Measurements from ENCODE around the gene C12orf60. TPM values are rescaled to one million over a fixed set of nuclear protein-coding genes. Genes with fewer than 3 reads are reported as not detected.
A peak's percentile ranks its signal among the peaks of the same experiment; 100 is the strongest.
"Not testable (repeated sequence)": the region's sequence is repeated elsewhere in the genome, so short reads cannot be mapped to it uniquely, and the experiment has no call there.

The C12orf60 gene
- polyA plus RNA-seq (2011; rRNA removed) (0.71 and 1.3 TPM in 2 replicates), polyA minus RNA-seq (2011; rRNA and poly(A)+ RNA removed) (0.62 TPM in 1 of 2 replicates, not detected in the other)

- DNase-seq (ENCODE audit: low read depth) = peak; percentile 99
- POLR2A ChIA-PET = interaction anchor here (0.5 to 1.8 kb wide), 7 partner anchors 11 to 192 kb away, joined by 3 to 10 read pairs (median 3); a partner anchor contains a TSS
- Histone ChIP-seq H3K36me3 (ENCODE audit: control insufficient read depth, insufficient read depth, low read length) (peaks cover 4% of the 10 kb centered on the region; the same call in 1 of the 2 replicates), H3K27me3 (ENCODE audit: control insufficient read depth, insufficient read depth, low read length) (no peaks in the 10 kb centered on the region), H3K4me3 (ENCODE audit: low read depth, low read length) (peak within 1 kb of the TSS; percentile 100)
- CTCF ChIA-PET = interaction anchor here (0.9 to 2.6 kb wide), 5 partner anchors 8 to 33 kb away, joined by 3 to 15 read pairs (median 4); a partner anchor contains a TSS
- no peak for TF ChIP-seq CTCF (IDR thresholded peaks at IDR 0.05; ENCODE audit: insufficient read depth, low read depth, low read length)
These were observed at the start of gene C12orf60, which contains the start of gene WBP11 for GRCh38 chr12:14803011-14803829. Gene C12orf60, plus strand, starts transcription at chr12:14803670. Its CDS starts 19,266 bp downstream, at chr12:14822936. Gene WBP11, minus strand, starts transcription at chr12:14803478. Its CDS starts 2,095 bp downstream, at chr12:14801383.

DNA sequence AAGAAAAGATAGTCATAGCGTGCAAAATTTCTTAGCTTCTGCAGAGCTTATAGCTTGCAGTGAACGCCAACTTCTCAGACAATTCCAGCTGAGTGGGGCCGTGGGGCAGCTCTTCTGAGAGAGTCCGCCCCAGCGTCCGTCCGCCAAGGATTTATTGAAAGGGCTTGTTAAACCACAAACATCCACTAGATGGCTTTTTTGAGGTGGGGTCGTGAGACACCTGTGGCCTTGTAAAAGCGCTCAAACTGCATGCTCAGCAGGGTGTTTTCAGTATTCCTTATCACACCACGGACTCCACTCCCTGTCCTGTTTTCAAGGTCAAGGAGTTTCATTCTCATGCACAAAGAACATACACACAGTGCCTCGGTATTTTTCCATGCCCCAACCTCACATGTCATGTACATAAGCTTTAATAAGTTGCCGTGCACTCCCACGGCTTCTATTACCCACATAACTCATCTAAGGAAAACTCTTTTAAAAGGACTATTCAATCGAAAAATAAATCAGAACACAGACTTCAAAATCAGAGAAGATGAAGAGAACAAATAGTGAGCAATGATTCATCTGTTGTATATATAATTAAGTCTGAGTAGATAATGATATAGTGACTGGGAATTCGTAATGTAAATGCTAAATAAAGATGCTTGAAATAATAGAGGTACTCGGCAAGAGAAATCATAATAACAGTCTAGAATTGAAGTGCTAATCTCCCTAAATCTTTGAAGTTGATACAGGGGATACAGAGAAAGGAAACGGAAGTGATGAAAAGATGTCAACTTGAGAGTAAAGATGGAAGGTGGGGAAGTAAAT lies 46.9 kb upstream of the C12orf60 start:
- DNase-seq (ENCODE audit: low read depth) = no peak
- Histone ChIP-seq H3K4me3 (ENCODE audit: low read depth, low read length) (no peak overlapping the region), H3K27me3 (ENCODE audit: control insufficient read depth, insufficient read depth, low read length) (no peaks in the 10 kb centered on the region), H3K36me3 (ENCODE audit: control insufficient read depth, insufficient read depth, low read length) (no peaks in the 10 kb centered on the region)
- peak; percentile 25; the same call in 1 of the 2 replicates for TF ChIP-seq CTCF (IDR thresholded peaks at IDR 0.05; ENCODE audit: insufficient read depth, low read depth, low read length)
- ChIA-PET CTCF (interaction anchor here (0.6 to 0.9 kb wide), 3 partner anchors 13 to 1146 kb away, joined by 3 to 7 read pairs (median 3); no protein-coding TSS in a partner anchor), POLR2A (interaction anchor here (1.0 kb wide), 1 partner anchor 14 kb away, joined by 3 read pairs; a partner anchor contains a TSS)

GRCh38 chr12:14759711-14760280 lies 43.7 kb upstream of the C12orf60 start:
- CTCF ChIA-PET; H3K4me3 ChIP-seq (ENCODE audit: low read depth, low read length); POLR2A ChIA-PET; DNase-seq (ENCODE audit: low read depth); H3K27me3 ChIP-seq (ENCODE audit: control insufficient read depth, insufficient read depth, low read length); H3K36me3 ChIP-seq (ENCODE audit: control insufficient read depth, insufficient read depth, low read length): not testable (repeated sequence)

DNA sequence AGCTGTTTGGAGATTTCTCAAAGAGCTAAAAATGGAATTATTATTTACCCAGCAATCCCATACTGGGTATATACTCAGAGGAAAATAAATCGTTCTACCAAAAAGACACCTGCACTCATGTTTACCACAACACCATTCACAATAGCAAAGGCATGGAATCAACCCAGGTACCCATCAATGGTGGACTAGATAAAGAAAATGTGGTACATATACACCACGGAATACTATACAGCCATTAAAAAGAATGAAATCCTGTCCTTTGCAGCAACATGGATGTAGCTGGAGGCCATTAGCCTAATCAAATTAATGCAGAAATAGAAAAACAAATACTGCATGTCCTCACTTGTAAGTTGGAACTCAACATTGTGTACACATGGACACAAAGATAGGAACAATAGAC lies 38.1 kb upstream of the C12orf60 start:
- no peaks in the 10 kb centered on the region for H3K27me3 ChIP-seq (ENCODE audit: control insufficient read depth, insufficient read depth, low read length)
- CTCF ChIA-PET = no interaction called here
- no peaks in the 10 kb centered on the region; the same call in 1 of the 2 replicates for H3K36me3 ChIP-seq (ENCODE audit: control insufficient read depth, insufficient read depth, low read length)
- no peak for TF ChIP-seq CTCF (IDR thresholded peaks at IDR 0.05; ENCODE audit: insufficient read depth, low read depth, low read length)
- POLR2A ChIA-PET = no interaction called here
- H3K4me3 ChIP-seq (ENCODE audit: low read depth, low read length) = no peak overlapping the region
- DNase-seq (ENCODE audit: low read depth) = no peak

DNA sequence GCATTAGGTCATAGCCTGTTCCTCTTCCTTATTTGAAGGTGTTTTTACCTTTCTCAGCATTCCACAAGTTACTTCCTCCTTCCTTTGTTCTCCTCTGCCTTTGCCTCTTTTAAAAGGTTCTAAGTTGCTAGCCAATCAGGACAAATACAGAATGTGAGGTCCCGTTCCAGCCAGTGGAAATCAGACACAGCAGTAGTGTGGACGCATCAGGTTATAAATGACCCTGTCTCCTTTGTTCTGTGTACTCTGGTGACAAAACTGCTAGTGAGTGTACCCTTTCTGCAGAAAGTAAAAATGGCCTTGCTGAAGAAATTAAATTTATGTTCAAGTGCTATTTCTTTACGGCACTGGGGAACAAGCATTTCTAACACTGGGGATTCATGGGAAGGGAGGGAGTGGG lies 37.5 kb upstream of the C12orf60 start:
- POLR2A ChIA-PET; H3K27me3 ChIP-seq (ENCODE audit: control insufficient read depth, insufficient read depth, low read length); H3K36me3 ChIP-seq (ENCODE audit: control insufficient read depth, insufficient read depth, low read length); DNase-seq (ENCODE audit: low read depth); H3K4me3 ChIP-seq (ENCODE audit: low read depth, low read length); CTCF ChIA-PET: not testable (repeated sequence)
